Measurements from ENCODE around the gene QRICH2.
A peak's percentile ranks its signal among the peaks of the same experiment; 100 is the strongest.

DNA sequence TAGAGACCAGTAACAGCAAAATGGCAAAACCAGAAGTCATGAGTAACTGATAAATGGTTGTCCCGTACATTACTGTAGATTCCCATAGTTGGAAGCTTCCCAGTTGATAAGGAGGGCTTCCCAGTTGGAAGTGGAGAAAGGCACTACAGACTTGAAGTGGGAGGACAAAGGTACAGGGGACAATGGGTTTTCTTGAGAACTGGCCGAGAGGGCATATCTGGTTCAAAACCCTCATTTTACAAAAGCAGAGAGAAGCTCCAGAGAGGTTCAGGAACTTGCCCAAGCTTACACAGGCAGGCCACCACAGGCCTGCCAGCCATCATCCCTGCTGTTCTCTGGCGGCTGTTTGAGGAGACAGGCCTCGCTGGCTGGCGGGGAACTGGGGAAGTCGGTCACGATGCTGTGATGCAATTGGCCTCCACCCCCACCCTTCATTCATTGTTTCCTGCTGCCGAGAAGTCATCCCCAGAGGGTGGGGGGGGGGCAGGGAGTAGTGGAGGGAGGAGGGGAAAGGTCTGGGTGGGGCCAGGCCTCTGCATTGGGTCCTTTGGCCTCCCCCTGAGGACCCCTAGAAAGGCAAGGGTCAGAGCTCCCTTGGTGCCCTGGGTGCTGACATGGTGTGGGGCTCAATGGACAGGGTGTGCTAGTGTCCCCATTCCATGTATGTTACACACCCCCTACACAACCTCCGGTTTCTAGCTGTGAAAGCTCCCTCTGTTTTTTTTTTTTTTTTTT lies 39.9 kb downstream of the QRICH2 start:
- TF ChIP-seq POLR2A (IDR thresholded peaks at IDR 0.05), result peak; percentile 14 to 16
- TF ChIP-seq, protein P1, sequence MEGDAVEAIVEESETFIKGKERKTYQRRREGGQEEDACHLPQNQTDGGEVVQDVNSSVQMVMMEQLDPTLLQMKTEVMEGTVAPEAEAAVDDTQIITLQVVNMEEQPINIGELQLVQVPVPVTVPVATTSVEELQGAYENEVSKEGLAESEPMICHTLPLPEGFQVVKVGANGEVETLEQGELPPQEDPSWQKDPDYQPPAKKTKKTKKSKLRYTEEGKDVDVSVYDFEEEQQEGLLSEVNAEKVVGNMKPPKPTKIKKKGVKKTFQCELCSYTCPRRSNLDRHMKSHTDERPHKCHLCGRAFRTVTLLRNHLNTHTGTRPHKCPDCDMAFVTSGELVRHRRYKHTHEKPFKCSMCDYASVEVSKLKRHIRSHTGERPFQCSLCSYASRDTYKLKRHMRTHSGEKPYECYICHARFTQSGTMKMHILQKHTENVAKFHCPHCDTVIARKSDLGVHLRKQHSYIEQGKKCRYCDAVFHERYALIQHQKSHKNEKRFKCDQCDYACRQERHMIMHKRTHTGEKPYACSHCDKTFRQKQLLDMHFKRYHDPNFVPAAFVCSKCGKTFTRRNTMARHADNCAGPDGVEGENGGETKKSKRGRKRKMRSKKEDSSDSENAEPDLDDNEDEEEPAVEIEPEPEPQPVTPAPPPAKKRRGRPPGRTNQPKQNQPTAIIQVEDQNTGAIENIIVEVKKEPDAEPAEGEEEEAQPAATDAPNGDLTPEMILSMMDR (IDR thresholded peaks at IDR 0.05), result no peak
